ENCODE results near the gene CATSPERE.
"Not testable (repeated sequence)": the region's sequence is repeated elsewhere in the genome, so short reads cannot be mapped to it uniquely, and the experiment has no call there.

CATSPERE gene

DNA sequence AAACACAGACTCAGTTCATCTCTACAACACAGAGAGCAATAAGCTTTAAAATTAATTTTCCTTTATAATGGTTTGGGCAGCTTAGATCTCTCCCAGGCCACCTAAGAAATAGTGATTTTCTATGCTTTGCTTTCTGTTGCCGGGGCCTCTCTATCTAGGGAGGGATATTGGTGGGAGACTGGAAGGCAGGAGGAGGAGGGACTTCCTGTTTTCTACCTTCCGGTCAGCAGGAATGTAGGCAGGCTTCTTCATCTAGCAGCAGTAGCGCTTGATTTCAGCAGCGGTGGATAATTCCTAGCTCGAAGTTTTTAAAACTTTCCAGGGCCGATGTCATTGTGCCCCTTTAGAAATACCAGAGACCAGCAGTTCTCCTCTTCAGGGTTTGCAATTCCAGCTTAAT is 186.7 kb downstream of the CATSPERE start:
- peaks cover 10% of the 10 kb centered on the region for H3K4me1 Mint-ChIP-seq
- H3K27ac Mint-ChIP-seq, result no peak overlapping the region
- no peaks in the 10 kb centered on the region for H3K36me3 Mint-ChIP-seq (ENCODE audit: low read depth)
- H3K9me3 Mint-ChIP-seq, result no peaks in the 10 kb centered on the region
- no peak overlapping the region for H3K4me3 Mint-ChIP-seq
- no peak for DNase-seq
- no peaks in the 10 kb centered on the region for H3K27me3 Mint-ChIP-seq
- ATAC-seq, result no peak

DNA sequence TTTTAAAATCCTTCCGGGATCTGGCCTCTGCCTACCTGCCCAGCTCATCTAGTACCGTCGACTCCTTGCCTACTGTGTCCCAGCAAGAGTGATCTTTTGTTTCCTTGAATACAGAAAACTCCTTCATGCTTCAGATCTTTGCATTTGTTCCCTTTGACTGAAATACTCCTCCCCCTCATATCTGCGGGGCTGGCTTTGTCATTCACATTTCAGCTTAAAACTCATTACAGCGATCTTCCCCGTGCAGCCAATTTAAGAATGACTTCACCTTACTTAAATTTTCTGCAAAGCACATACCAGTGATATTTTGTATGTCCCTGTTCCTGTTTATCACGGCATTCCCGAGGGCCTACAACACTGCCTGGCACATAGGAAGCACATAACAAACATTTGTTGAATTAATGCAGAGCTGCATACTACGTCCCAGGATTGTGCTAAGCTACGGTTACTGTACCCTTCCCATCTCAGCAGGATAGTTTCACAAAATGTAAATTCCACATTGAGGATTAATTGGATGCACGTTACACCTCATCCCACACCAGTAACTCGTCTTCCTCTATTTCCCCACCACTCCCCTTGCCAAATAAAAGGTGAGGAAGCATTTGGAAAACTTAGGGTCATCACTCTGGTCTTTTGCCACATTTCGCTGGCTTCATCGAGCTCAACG is 191.0 kb downstream of the CATSPERE start:
- H3K4me3 Mint-ChIP-seq, result peak overlapping the region; percentile 87

DNA sequence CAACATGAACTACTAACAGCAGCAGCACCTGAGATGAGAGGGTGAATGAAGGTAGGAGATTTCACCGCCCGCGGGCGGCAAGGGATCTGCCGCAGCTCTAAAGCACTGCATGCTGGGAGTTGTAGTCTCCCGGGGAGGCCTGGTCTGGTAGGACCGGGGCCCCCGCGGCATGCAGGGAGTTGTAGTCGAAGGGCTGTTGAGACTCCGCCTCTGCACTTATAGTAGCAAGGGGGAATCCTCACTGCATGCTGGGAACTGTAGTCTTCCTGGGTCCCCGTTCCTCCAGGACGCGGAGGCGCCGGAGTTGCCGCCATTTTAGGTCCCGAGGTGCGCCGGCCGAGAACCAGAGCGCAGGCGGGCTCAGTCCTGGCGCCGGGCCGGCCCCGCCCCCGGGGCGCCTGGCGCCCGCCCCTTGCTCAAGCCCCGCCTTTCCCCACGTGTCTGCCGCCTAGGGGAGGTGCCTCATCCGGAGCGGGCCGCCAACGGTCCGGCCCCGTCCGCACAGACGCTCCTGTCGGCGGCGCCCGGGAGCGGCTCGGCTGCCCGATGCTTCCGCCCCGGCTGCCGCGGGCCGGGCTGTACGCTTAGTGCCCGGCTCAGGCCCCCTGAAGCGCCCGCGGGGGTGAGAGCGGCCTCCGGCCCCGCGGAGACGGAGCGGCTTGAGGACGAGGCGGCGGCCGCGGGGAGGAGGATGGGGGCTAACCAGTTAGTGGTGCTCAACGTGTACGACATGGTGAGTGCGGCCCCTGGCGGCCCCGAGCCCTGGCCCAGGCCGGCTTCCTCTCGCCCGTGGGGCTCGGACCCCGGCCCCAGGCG is 191.8 kb downstream of the CATSPERE start, which contains the start of gene DESI2:
Gene DESI2 (plus strand): TSS at position 504 of the 816 bp plus-strand sequence. CDS start 188 bp downstream, at position 692.
- Mint-ChIP-seq H3K27me3 (no peaks in the 10 kb centered on the region), H3K9me3 (no peaks in the 10 kb centered on the region), H3K36me3 (ENCODE audit: low read depth) (peaks cover 9% of the 10 kb centered on the region), H3K4me1 (peaks cover 16% of the 10 kb centered on the region), H3K27ac (peak within 1 kb of the TSS; percentile 94), H3K4me3 (peak within 1 kb of the TSS; percentile 87)
- ATAC-seq (peak; percentile 97), DNase-seq (peak; percentile 94)

More for the DNA sequence above, 191.0 kb downstream of the CATSPERE start:
- peak overlapping the region; percentile 94 for H3K27ac Mint-ChIP-seq
- no peaks in the 10 kb centered on the region for H3K9me3 Mint-ChIP-seq
- H3K27me3 Mint-ChIP-seq, result no peaks in the 10 kb centered on the region
- ATAC-seq, result no peak
- peaks cover 2% of the 10 kb centered on the region for H3K36me3 Mint-ChIP-seq (ENCODE audit: low read depth)
- H3K4me1 Mint-ChIP-seq, result peaks cover 11% of the 10 kb centered on the region
- peak; percentile 4 for DNase-seq

GRCh38 chr1:244653439-244654107 is 192.5 kb downstream of the CATSPERE start:
- peaks cover 15% of the 10 kb centered on the region for H3K36me3 Mint-ChIP-seq (ENCODE audit: low read depth)
- no peak for ATAC-seq
- H3K27me3 Mint-ChIP-seq, result no peaks in the 10 kb centered on the region
- no peaks in the 10 kb centered on the region for H3K9me3 Mint-ChIP-seq
- no peak overlapping the region for H3K27ac Mint-ChIP-seq
- H3K4me1 Mint-ChIP-seq, result peaks cover 22% of the 10 kb centered on the region
- no peak overlapping the region for H3K4me3 Mint-ChIP-seq
- peak; percentile 30 for DNase-seq

- no peaks in the 10 kb centered on the region for H3K27me3 Mint-ChIP-seq
- H3K27ac Mint-ChIP-seq, result no peak overlapping the region
- H3K36me3 Mint-ChIP-seq (ENCODE audit: low read depth), result peaks cover 20% of the 10 kb centered on the region
- no peak overlapping the region for H3K4me3 Mint-ChIP-seq
- ATAC-seq (no peak), DNase-seq (no peak)
- H3K4me1 Mint-ChIP-seq, result peaks cover 23% of the 10 kb centered on the region
- no peaks in the 10 kb centered on the region for H3K9me3 Mint-ChIP-seq
Measured at GRCh38 chr1:244654108-244655038, 193.3 kb downstream of the CATSPERE start.

- H3K4me3 Mint-ChIP-seq, result no peak overlapping the region
- peaks cover 26% of the 10 kb centered on the region for H3K36me3 Mint-ChIP-seq (ENCODE audit: low read depth)
- H3K4me1 Mint-ChIP-seq, result peaks cover 23% of the 10 kb centered on the region
- H3K9me3 Mint-ChIP-seq, result no peaks in the 10 kb centered on the region
- DNase-seq (no peak), ATAC-seq (no peak)
- no peak overlapping the region for H3K27ac Mint-ChIP-seq
- H3K27me3 Mint-ChIP-seq, result no peaks in the 10 kb centered on the region
Measured at GRCh38 chr1:244655186-244655585, 194.1 kb downstream of the CATSPERE start.

GRCh38 chr1:244657421-244657820 is 196.3 kb downstream of the CATSPERE start:
- Mint-ChIP-seq H3K27me3 (no peaks in the 10 kb centered on the region), H3K4me3 (no peak overlapping the region), H3K9me3 (no peaks in the 10 kb centered on the region), H3K36me3 (ENCODE audit: low read depth) (peaks cover 35% of the 10 kb centered on the region), H3K27ac (no peak overlapping the region), H3K4me1 (peaks cover 15% of the 10 kb centered on the region)
- DNase-seq (no peak), ATAC-seq (no peak)

- no peak for DNase-seq
- ATAC-seq, result no peak
- Mint-ChIP-seq H3K4me1 (peaks cover 24% of the 10 kb centered on the region), H3K36me3 (ENCODE audit: low read depth) (peaks cover 41% of the 10 kb centered on the region), H3K9me3 (no peaks in the 10 kb centered on the region), H3K4me3 (no peak overlapping the region), H3K27me3 (no peaks in the 10 kb centered on the region), H3K27ac (no peak overlapping the region)
Measured at GRCh38 chr1:244659694-244660093, 198.6 kb downstream of the CATSPERE start.

GRCh38 chr1:244660595-244660994 is 199.5 kb downstream of the CATSPERE start:
- H3K4me3 Mint-ChIP-seq, result no peak overlapping the region
- H3K27ac Mint-ChIP-seq, result no peak overlapping the region
- ATAC-seq (no peak), DNase-seq (no peak)
- H3K27me3 Mint-ChIP-seq, result no peaks in the 10 kb centered on the region
- peaks cover 24% of the 10 kb centered on the region for H3K4me1 Mint-ChIP-seq
- peaks cover 41% of the 10 kb centered on the region for H3K36me3 Mint-ChIP-seq (ENCODE audit: low read depth)
- no peaks in the 10 kb centered on the region for H3K9me3 Mint-ChIP-seq

DNA sequence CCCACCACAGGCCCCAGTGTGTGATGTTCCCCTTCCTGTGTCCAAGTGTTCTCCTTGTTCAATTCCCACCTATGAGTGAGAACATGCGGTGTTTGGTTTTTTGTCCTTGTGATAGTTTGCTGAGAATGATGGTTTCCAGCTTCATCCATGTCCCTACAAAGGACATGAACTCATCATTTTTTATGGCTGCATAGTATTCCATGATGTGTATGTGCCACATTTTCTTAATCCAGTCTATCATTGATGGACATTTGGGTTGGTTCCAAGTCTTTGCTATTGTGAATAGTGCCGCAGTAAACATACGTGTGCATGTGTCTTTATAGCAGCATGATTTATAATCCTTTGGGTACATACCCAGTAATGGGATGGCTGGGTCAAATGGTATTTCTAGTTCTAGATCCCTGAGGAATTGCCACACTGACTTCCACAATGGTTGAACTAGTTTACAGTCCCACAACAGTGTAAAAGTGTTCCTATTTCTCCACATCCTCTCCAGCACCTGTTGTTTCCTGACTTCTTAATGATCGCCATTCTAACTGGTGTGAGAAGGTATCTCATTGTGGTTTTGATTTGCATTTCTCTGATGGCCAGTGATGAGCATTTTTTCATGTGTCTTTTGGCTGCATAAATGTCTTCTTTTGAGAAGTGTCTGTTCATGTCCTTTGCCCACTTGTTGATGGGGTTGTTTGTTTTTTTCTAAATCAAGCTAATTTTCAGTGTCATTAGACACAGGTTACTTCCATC is 200.7 kb downstream of the CATSPERE start:
- peaks cover 24% of the 10 kb centered on the region for H3K4me1 Mint-ChIP-seq
- not testable (repeated sequence) for ATAC-seq, H3K27ac Mint-ChIP-seq, H3K27me3 Mint-ChIP-seq, DNase-seq, H3K9me3 Mint-ChIP-seq, H3K4me3 Mint-ChIP-seq
- H3K36me3 Mint-ChIP-seq (ENCODE audit: low read depth), result peaks cover 40% of the 10 kb centered on the region

GRCh38 chr1:244662599-244662998 is 201.5 kb downstream of the CATSPERE start:
- Mint-ChIP-seq H3K4me3 (no peak overlapping the region), H3K27me3 (no peaks in the 10 kb centered on the region), H3K4me1 (peaks cover 18% of the 10 kb centered on the region), H3K27ac (no peak overlapping the region), H3K36me3 (ENCODE audit: low read depth) (peaks cover 34% of the 10 kb centered on the region), H3K9me3 (no peaks in the 10 kb centered on the region)
- no peak for ATAC-seq
- no peak for DNase-seq

- peaks cover 10% of the 10 kb centered on the region for H3K4me1 Mint-ChIP-seq
- ATAC-seq (no peak), DNase-seq (no peak)
- H3K36me3 Mint-ChIP-seq (ENCODE audit: low read depth), result peaks cover 22% of the 10 kb centered on the region
- no peak overlapping the region for H3K4me3 Mint-ChIP-seq
- H3K27ac Mint-ChIP-seq, result no peak overlapping the region
- no peaks in the 10 kb centered on the region for H3K27me3 Mint-ChIP-seq
- H3K9me3 Mint-ChIP-seq, result no peaks in the 10 kb centered on the region
Measured at GRCh38 chr1:244664353-244664752, 203.3 kb downstream of the CATSPERE start.

DNA sequence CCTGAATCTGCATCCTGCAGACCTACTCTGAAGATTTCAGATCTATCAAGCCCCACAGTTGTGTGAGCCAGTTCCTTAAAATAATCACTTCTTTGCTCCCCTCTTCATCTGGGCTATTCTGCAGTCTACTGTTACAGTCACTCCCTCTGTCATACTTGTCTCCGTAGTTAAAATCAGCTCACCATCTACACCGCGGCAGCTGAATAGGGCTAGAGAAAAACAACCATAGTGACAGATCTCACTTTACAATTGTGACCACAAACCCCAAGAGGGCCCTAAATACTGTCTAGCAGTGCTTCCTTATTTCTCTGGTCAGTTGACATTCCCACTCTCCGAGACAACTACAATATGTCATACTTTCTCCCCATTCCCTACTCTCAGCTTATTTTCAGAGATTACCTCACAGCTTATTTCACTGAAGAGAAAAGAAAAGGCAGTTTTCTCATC is 204.7 kb downstream of the CATSPERE start:
- ATAC-seq, result peak; percentile 33

More for the DNA sequence above, 204.7 kb downstream of the CATSPERE start:
- DNase-seq, result no peak
- Mint-ChIP-seq H3K9me3 (no peaks in the 10 kb centered on the region), H3K4me3 (no peak overlapping the region), H3K27me3 (no peaks in the 10 kb centered on the region), H3K4me1 (peaks cover 10% of the 10 kb centered on the region), H3K27ac (no peak overlapping the region), H3K36me3 (ENCODE audit: low read depth) (peaks cover 18% of the 10 kb centered on the region)
